Uterus (tissue), 4 donors: ENCODE measurements around the gene MIPOL1. TPM values are rescaled to one million over a fixed set of nuclear protein-coding genes. Genes with fewer than 3 reads are reported as not detected.

Experiments used
- DNase-seq, 2 donors: peaks; one replicate each; pipeline ENCODE4 v3.0.0-alpha.2; 2019 to 2020
- H3K27ac ChIP-seq, 2 donors: fragments of 200-600 bp; sonication (generic); 1 replicate in 1 of 2; 2 replicates in 1 of 2; pipeline ENCODE4 v1.5.1; 2016 to 2018
- H3K27me3 ChIP-seq, 2 donors: fragments of 200-600 bp; sonication (generic); one replicate each; pipeline ENCODE4 v1.5.1; 2018 to 2019; ENCODE audit warnings: control low read depth in 1 of 2
- H3K36me3 ChIP-seq, 2 donors: fragments of 200-600 bp; sonication (generic); one replicate each; pipeline ENCODE4 v1.5.1; 2019; ENCODE audit warnings: control low read depth in 1 of 2
- H3K4me1 ChIP-seq, 2 donors: fragments of 200-600 bp; sonication (generic); one replicate each; pipeline ENCODE4 v1.5.1; 2018 to 2019; ENCODE audit warnings: control low read depth in 1 of 2
- H3K4me3 ChIP-seq, 2 donors: fragments of 200-600 bp; sonication (generic); 1 replicate in 1 of 2; 2 replicates in 1 of 2; pipeline ENCODE4 v1.5.1; 2018 to 2019; ENCODE audit warnings: mild to moderate bottlenecking in 1 of 2
- H3K9me3 ChIP-seq, 2 donors: fragments of 200-600 bp; sonication (generic); one replicate each; pipeline ENCODE4 v1.5.1; 2019; ENCODE audit warnings: control low read depth in 1 of 2
- POLR2A ChIP-seq, 2 donors: fragments of 450-650 bp; IDR thresholded peaks; one replicate each; pipeline ENCODE4 v1.6.1; 2016; ENCODE audit warnings: antibody characterized with exemption in 2 of 2, mild to moderate bottlenecking in 1 of 2, moderate library complexity in 1 of 2
- intact Hi-C: fragments of 100-400 bp; cut with DNase I; formaldehyde crosslinking; loops from one replicate; pipeline ENCODE4 v1.15.1; 2023; ENCODE audit warnings: low total_unique reads
- total RNA-seq, 4 donors: library from RNA; depleted of rRNA in 3 of 4; stranded (reverse); fragments of >200 nt in 3 of 4; gene quantifications; one replicate each; pipeline versions ENCODE4 v1.1.0 to v1.2.4, GENCODE V29; 2014 to 2023
- TF ChIP-seq, protein P1 (sequence below), 4 experiments: fragments of 200-600 bp in 2 of 4; fragments of 450-650 bp in 2 of 4; sonication (generic) in 2 of 4; IDR thresholded peaks; one replicate each; pipeline ENCODE4 v1.5.1; 2016 to 2019; ENCODE audit warnings: antibody characterized with exemption in 4 of 4, mild to moderate bottlenecking in 2 of 4, moderate library complexity in 1 of 4
- donor health status: DM: yes; HTN: yes; CAD: no.

MIPOL1 gene, protein sequence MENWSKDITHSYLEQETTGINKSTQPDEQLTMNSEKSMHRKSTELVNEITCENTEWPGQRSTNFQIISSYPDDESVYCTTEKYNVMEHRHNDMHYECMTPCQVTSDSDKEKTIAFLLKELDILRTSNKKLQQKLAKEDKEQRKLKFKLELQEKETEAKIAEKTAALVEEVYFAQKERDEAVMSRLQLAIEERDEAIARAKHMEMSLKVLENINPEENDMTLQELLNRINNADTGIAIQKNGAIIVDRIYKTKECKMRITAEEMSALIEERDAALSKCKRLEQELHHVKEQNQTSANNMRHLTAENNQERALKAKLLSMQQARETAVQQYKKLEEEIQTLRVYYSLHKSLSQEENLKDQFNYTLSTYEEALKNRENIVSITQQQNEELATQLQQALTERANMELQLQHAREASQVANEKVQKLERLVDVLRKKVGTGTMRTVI
- 10 to 100 TPM; 22.8 to 52.1 (median 39.4) TPM for total RNA-seq

DNA sequence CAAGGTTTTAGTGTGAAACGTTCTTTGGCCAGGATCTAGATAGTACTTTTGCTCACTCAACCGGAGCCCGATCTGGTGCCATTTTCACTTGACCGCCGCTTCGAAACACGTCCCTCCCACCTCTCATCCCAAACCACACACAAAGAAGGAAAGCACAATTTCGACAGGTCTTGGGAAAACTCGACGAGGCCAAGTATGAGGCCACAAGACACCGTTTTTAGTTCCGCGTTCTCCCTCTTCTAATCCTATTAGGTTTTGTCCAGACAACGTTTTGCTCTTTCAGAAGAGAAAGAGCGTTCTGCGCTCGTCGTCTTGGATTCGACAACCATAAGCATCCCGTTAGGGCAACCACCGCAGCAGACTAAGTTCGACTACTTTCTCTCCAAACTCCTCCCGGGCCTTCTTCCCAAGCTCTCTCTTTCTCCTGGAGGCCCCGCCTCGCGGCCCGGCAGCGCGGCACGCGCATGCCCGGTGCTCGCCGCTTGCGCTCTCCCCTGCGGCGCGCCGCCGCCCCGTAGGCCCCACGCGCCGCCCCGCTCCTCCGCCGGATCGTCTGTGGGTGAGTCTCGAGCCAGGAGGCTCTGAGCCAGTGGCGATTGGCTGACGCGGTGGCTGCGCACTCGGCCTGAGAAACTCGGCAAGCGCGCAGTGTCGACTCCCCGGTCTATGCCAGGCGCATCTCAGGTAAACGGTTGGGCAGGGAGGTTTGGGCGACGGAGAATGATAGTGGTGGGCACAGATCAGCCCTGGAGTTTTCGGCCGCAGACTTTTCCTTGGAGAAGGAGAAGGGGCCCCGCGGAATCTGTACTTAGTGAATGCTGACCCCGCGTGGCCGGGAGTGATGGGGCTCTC is at the start of gene MIPOL1:
TSS of gene MIPOL1 (plus strand) at position 517 of the 852 bp plus-strand sequence. CDS start 49,952 bp downstream, outside the sequence.
- Histone ChIP-seq H3K9me3 (no peaks in the 10 kb centered on the region), H3K27ac (peak within 1 kb of the TSS; percentile 88 to 92), H3K27me3 (no peaks in the 10 kb centered on the region), H3K4me1 (no peaks in the 10 kb centered on the region), H3K36me3 (no peaks in the 10 kb centered on the region), H3K4me3 (peak within 1 kb of the TSS; percentile 53 to 59)
- intact Hi-C loops: no loop called here
- peak; percentile 83 to 89 for DNase-seq
- peak; percentile 55 to 67 for TF ChIP-seq POLR2A (IDR thresholded peaks at IDR 0.05)
- TF ChIP-seq, protein P1, sequence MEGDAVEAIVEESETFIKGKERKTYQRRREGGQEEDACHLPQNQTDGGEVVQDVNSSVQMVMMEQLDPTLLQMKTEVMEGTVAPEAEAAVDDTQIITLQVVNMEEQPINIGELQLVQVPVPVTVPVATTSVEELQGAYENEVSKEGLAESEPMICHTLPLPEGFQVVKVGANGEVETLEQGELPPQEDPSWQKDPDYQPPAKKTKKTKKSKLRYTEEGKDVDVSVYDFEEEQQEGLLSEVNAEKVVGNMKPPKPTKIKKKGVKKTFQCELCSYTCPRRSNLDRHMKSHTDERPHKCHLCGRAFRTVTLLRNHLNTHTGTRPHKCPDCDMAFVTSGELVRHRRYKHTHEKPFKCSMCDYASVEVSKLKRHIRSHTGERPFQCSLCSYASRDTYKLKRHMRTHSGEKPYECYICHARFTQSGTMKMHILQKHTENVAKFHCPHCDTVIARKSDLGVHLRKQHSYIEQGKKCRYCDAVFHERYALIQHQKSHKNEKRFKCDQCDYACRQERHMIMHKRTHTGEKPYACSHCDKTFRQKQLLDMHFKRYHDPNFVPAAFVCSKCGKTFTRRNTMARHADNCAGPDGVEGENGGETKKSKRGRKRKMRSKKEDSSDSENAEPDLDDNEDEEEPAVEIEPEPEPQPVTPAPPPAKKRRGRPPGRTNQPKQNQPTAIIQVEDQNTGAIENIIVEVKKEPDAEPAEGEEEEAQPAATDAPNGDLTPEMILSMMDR (IDR thresholded peaks at IDR 0.05): peak; percentile 14 to 57 (median 28)

DNA sequence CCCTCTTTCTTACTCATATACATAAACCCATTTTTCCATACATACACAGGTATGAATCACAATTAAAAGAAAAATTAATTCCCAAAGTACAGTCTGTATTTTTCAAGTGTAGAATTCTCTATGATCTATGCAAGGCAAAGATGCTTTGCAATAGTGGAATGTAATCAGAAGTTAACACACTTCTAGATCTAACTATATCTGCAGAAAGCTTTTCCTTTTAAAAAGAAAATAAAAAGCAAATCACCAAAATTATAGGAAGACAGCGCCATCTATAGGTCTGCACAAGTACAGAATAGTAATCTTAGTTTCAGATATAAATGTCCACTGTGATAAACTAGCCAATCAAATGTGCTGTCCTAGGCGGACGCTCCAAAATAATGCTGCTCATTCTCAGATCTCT is 47.3 kb upstream of the MIPOL1 start:
- intact Hi-C loops: no loop called here
- no peak overlapping the region for H3K27ac ChIP-seq
- DNase-seq: no peak

DNA sequence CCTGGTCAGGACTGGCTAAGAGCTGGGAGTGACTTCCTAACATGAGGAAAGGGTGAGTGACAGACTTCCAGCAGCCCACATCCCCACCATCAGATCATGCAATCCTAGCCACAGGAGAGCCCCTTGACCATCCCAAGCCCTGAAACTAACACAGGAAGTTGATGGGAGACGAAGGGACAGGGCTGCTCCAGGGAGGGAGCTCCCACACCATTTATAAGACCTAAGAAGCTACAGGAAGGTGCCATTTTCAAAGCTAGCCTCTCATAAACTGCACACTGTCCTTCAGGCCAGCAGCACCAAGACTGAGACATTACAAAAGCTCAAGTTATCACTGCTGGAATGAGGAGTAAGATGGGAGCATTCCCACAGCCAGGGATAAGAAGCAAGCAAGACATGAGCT is 44.7 kb upstream of the MIPOL1 start:
- Histone ChIP-seq H3K4me3 (no peak overlapping the region), H3K9me3 (no peaks in the 10 kb centered on the region), H3K27ac (no peak overlapping the region), H3K36me3 (no peaks in the 10 kb centered on the region), H3K4me1 (no peaks in the 10 kb centered on the region), H3K27me3 (no peaks in the 10 kb centered on the region)
- DNase-seq: no peak
- intact Hi-C loops: no loop called here
- TF ChIP-seq, protein P1 (IDR thresholded peaks at IDR 0.05): no peak
- TF ChIP-seq POLR2A (IDR thresholded peaks at IDR 0.05): no peak

More for the DNA sequence above, 47.3 kb upstream of the MIPOL1 start:
- H3K9me3 ChIP-seq: no peaks in the 10 kb centered on the region
- no peak overlapping the region for H3K4me3 ChIP-seq
- no peaks in the 10 kb centered on the region for H3K4me1 ChIP-seq
- no peaks in the 10 kb centered on the region for H3K36me3 ChIP-seq
- no peaks in the 10 kb centered on the region for H3K27me3 ChIP-seq
- TF ChIP-seq POLR2A (IDR thresholded peaks at IDR 0.05): no peak
- TF ChIP-seq, protein P1 (IDR thresholded peaks at IDR 0.05): peak in 3 of 4 experiments; percentile 18 to 47 (median 39)

DNA sequence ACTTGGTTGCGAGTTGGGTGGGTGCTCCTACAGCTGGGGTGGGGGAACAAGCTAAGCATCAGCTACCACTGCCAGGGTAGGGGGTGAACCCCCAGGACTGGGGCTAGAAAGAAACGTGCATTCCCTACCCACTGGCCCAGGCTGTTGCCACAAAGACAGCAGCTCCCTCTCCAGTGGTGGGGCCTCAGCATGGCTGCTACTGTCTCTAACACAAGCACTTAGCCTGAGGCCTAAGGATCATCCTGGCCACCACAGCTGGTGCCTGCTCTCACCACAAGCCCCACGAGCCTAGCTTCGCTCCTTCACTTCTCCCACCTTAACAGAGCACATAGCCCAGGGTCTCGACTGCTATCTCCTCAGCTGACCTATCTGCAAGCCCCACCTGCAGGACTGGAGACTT is 44.3 kb upstream of the MIPOL1 start:
- no peak overlapping the region for H3K4me3 ChIP-seq
- TF ChIP-seq POLR2A (IDR thresholded peaks at IDR 0.05): no peak
- TF ChIP-seq, protein P1 (IDR thresholded peaks at IDR 0.05): no peak
- no peaks in the 10 kb centered on the region for H3K4me1 ChIP-seq
- intact Hi-C loops: no loop called here
- DNase-seq: no peak
- no peaks in the 10 kb centered on the region for H3K9me3 ChIP-seq
- H3K27ac ChIP-seq: no peak overlapping the region
- H3K36me3 ChIP-seq: no peaks in the 10 kb centered on the region
- H3K27me3 ChIP-seq: no peaks in the 10 kb centered on the region
